Measurements from ENCODE around the gene GH1.

GRCh38 chr17:63927464-63928171 lies 9.0 kb upstream of the GH1 start:
- no peak for TF ChIP-seq CTCF (IDR thresholded peaks at IDR 0.05)
- TF ChIP-seq POLR2A (IDR thresholded peaks at IDR 0.05), result no peak
- TF ChIP-seq EP300 (IDR thresholded peaks at IDR 0.05), result no peak
- no peak for TF ChIP-seq POLR2AphosphoS5 (IDR thresholded peaks at IDR 0.05)

Measured in sigmoid colon (tissue), 4 donors.